ENCODE measurements around the gene MISP3. TPM values are rescaled to one million over a fixed set of nuclear protein-coding genes. Genes with fewer than 3 reads are reported as not detected.
A peak's percentile ranks its signal among the peaks of the same experiment; 100 is the strongest.
"Not testable (repeated sequence)": the region's sequence is repeated elsewhere in the genome, so short reads cannot be mapped to it uniquely, and the experiment has no call there.

Gene MISP3
- polyA plus RNA-seq = 3.7 and 8.2 TPM in 2 replicates
- polyA minus RNA-seq = 2.2 and 2.4 TPM in 2 replicates

DNA sequence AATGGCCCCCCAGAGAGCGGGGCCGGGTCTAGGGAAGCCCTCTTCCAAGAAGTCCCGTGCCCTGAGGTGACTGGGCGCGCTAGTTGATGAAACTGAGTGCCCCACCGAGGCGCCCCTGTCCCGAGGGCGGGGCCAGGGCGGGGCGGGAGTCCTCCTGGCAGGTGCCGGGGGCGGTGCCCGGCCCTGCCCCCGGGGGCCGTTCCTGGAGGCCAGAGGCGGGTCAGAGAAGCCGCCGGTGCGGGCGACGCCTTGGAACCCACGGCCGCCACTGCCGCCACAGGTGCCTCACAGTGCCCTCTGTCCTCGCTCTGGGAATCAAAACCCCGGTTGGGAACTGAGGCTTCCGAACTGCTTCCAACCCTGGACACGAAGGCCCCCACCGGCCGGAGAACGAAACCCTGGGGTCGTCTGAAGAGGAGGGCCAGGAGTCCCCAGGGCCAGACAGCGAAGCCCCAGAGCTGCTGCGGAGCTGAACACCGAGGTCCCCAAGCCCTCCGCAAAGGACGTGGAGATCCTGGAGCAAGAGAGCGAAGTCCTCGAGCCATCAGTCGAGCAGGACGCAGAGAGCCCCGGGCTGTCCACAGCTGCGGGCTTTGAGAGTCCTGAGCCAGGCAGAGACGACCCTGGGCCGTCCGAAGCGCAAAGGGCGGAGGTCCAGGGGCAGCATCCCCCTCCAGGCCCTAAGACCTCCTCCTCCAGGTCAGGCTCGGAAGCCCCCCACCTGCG lies at the start of gene MISP3:
TSS of gene MISP3 (plus strand) at position 252 of the 726 bp plus-strand sequence. CDS start 524 bp downstream, outside the sequence.
- Histone ChIP-seq H2AFZ (ENCODE audit: low read depth, low read length) (peak within 1 kb of the TSS; percentile 60), H3K4me3 (ENCODE audit: low read length) (peak within 1 kb of the TSS; percentile 87), H3K79me2 (replicated peaks; ENCODE audit: insufficient read depth, low read length) (no peaks in the 10 kb centered on the region), H3F3A (ENCODE audit: insufficient read depth, low read length, poor library complexity, severe bottlenecking) (no peaks in the 10 kb centered on the region), H3K9me2 (ENCODE audit: insufficient read depth, low read length) (no peaks in the 10 kb centered on the region), H4K20me1 (ENCODE audit: insufficient read depth) (no peaks in the 10 kb centered on the region), H3K9ac (ENCODE audit: low read length) (peak within 1 kb of the TSS; percentile 69), H3K27ac (ENCODE audit: low read length) (peak within 1 kb of the TSS; percentile 53), H3K36me3 (ENCODE audit: insufficient read depth, low read length) (no peaks in the 10 kb centered on the region), H3K9me3 (ENCODE audit: low read length) (no peaks in the 10 kb centered on the region), H3K27me3 (ENCODE audit: insufficient read depth, low read depth, low read length) (peaks cover 15% of the 10 kb centered on the region), H3K4me2 (ENCODE audit: low read length) (no peak within 1 kb of the TSS)
- TF ChIP-seq, protein P1, sequence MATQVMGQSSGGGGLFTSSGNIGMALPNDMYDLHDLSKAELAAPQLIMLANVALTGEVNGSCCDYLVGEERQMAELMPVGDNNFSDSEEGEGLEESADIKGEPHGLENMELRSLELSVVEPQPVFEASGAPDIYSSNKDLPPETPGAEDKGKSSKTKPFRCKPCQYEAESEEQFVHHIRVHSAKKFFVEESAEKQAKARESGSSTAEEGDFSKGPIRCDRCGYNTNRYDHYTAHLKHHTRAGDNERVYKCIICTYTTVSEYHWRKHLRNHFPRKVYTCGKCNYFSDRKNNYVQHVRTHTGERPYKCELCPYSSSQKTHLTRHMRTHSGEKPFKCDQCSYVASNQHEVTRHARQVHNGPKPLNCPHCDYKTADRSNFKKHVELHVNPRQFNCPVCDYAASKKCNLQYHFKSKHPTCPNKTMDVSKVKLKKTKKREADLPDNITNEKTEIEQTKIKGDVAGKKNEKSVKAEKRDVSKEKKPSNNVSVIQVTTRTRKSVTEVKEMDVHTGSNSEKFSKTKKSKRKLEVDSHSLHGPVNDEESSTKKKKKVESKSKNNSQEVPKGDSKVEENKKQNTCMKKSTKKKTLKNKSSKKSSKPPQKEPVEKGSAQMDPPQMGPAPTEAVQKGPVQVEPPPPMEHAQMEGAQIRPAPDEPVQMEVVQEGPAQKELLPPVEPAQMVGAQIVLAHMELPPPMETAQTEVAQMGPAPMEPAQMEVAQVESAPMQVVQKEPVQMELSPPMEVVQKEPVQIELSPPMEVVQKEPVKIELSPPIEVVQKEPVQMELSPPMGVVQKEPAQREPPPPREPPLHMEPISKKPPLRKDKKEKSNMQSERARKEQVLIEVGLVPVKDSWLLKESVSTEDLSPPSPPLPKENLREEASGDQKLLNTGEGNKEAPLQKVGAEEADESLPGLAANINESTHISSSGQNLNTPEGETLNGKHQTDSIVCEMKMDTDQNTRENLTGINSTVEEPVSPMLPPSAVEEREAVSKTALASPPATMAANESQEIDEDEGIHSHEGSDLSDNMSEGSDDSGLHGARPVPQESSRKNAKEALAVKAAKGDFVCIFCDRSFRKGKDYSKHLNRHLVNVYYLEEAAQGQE (IDR thresholded peaks at IDR 0.05; ENCODE audit: borderline replicate concordance) = no peak
- no peak for TF ChIP-seq MXI1 (conservative IDR thresholded peaks at IDR 0.05; ENCODE audit: poor library complexity, severe bottlenecking)
- no peak for TF ChIP-seq RAD21 (conservative IDR thresholded peaks at IDR 0.05)
- no peak for TF ChIP-seq POLR2AphosphoS5 (IDR thresholded peaks at IDR 0.05)

DNA sequence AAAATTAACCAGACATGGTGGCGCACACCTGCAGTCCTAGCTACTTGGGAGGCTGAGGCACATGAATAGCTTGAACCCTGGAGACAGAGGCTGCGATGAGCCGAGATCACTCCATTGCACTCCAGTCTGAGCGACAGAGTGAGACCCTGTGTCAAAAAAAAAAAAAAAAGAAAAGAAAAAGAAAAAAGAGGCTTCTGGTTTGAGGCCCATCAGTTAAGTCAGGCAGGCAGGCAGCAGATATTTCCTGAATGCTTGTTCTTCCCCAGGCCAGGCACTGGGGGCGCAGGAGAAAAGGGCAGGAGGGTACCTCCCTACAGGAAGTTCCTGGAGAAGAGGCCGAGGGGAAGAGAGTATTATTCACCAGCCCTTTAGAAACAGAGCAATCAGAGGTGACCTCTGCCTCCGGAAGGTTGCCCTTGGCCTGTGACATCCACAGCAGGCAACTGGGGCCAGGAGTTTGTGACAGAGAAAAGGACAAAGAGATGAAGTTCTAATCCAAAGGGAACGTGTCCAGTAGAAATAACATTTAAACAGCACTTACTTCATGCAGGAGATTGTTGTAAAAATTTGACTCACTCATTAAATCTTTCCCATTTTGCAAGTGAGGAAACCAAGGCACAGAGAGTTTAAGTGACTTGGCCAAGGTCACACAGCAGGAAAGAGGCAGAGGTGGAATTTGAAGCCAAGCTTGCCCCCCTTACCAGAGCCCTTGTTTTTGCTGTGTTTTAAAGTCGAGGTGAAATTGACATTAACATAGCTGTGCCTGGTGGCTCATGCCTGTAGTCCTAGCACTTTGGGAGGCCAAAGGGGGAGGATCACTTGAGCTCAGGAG lies 49.0 kb upstream of the MISP3 start:
- no peaks in the 10 kb centered on the region for H3K9me3 ChIP-seq (ENCODE audit: low read length)
- H3F3A ChIP-seq (ENCODE audit: insufficient read depth, low read length, poor library complexity, severe bottlenecking) = no peaks in the 10 kb centered on the region
- TF ChIP-seq SMC3 (conservative IDR thresholded peaks at IDR 0.05; ENCODE audit: poor library complexity) (no peak), MXI1 (conservative IDR thresholded peaks at IDR 0.05; ENCODE audit: poor library complexity, severe bottlenecking) (no peak), POLR2AphosphoS5 (IDR thresholded peaks at IDR 0.05) (no peak), EP300 (conservative IDR thresholded peaks at IDR 0.05; ENCODE audit: poor library complexity, severe bottlenecking) (no peak), TAF1 (IDR thresholded peaks at IDR 0.05; ENCODE audit: low read depth) (no peak), EZH2 (IDR thresholded peaks at IDR 0.05; ENCODE audit: borderline replicate concordance, insufficient read depth, low read length, poor library complexity, severe bottlenecking) (no peak), RAD21 (conservative IDR thresholded peaks at IDR 0.05) (no peak)
- TF ChIP-seq, protein P1 (IDR thresholded peaks at IDR 0.05; ENCODE audit: borderline replicate concordance) = no peak
- TF ChIP-seq, protein P2, sequence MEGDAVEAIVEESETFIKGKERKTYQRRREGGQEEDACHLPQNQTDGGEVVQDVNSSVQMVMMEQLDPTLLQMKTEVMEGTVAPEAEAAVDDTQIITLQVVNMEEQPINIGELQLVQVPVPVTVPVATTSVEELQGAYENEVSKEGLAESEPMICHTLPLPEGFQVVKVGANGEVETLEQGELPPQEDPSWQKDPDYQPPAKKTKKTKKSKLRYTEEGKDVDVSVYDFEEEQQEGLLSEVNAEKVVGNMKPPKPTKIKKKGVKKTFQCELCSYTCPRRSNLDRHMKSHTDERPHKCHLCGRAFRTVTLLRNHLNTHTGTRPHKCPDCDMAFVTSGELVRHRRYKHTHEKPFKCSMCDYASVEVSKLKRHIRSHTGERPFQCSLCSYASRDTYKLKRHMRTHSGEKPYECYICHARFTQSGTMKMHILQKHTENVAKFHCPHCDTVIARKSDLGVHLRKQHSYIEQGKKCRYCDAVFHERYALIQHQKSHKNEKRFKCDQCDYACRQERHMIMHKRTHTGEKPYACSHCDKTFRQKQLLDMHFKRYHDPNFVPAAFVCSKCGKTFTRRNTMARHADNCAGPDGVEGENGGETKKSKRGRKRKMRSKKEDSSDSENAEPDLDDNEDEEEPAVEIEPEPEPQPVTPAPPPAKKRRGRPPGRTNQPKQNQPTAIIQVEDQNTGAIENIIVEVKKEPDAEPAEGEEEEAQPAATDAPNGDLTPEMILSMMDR (IDR thresholded peaks at IDR 0.05; ENCODE audit: poor library complexity, severe bottlenecking) = no peak
- no peaks in the 10 kb centered on the region for H3K79me2 ChIP-seq (replicated peaks; ENCODE audit: insufficient read depth, low read length)
- no peaks in the 10 kb centered on the region for H3K36me3 ChIP-seq (ENCODE audit: insufficient read depth, low read length)
- H3K27me3 ChIP-seq (ENCODE audit: insufficient read depth, low read depth, low read length) = no peaks in the 10 kb centered on the region
- no peaks in the 10 kb centered on the region for H3K9me2 ChIP-seq (ENCODE audit: insufficient read depth, low read length)
- no peaks in the 10 kb centered on the region for H4K20me1 ChIP-seq (ENCODE audit: insufficient read depth)
- H3K4me2 ChIP-seq (ENCODE audit: low read length) = no peak overlapping the region
- H2AFZ ChIP-seq (ENCODE audit: low read depth, low read length) = no peak overlapping the region
- H3K9ac ChIP-seq (ENCODE audit: low read length) = no peak overlapping the region
- H3K27ac ChIP-seq (ENCODE audit: low read length) = no peak overlapping the region
- no peak overlapping the region for H3K4me3 ChIP-seq (ENCODE audit: low read length)

DNA sequence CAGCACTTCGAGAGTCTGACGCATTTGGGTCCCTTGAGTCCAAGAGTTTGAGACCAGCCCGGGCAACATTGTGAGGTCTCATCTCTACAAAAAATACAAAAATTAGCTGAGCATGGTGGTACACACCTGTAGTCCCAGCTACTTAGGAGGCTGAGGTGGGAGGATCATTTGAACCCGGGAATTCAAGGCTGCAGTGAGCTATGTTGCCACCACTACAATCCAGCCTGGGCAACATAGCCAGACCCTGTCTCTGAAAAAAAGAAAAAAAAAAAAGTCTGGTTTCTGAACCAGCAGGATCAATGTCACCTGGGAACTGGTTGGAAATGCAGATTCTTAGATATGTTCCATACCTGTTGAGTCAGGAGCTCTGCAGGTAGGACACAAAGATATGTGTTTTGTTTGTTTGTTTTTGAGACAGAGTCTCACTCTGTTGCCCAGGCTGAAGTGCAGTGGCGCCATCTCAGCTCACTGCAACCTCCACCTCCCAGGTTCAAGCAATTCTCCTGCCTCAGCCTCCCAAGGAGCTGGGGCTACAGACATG lies 45.9 kb upstream of the MISP3 start:
- H3K9me2 ChIP-seq (ENCODE audit: insufficient read depth, low read length); H2AFZ ChIP-seq (ENCODE audit: low read depth, low read length); H3K4me3 ChIP-seq (ENCODE audit: low read length); H3K27ac ChIP-seq (ENCODE audit: low read length); H3K4me2 ChIP-seq (ENCODE audit: low read length); H4K20me1 ChIP-seq (ENCODE audit: insufficient read depth); H3K79me2 ChIP-seq (replicated peaks; ENCODE audit: insufficient read depth, low read length); H3K9ac ChIP-seq (ENCODE audit: low read length); H3F3A ChIP-seq (ENCODE audit: insufficient read depth, low read length, poor library complexity, severe bottlenecking); H3K36me3 ChIP-seq (ENCODE audit: insufficient read depth, low read length); H3K9me3 ChIP-seq (ENCODE audit: low read length): not testable (repeated sequence)
- H3K27me3 ChIP-seq (ENCODE audit: insufficient read depth, low read depth, low read length) = peaks cover 12% of the 10 kb centered on the region

Data from neural cell (in vitro differentiated cells).